ENCODE data around the gene EMILIN2.

Gene EMILIN2

GRCh38 chr18:2879889-2880288 lies 33.1 kb downstream of the EMILIN2 start:
- DNase-seq = no peak

GRCh38 chr18:2880473-2880872 lies 33.7 kb downstream of the EMILIN2 start:
- no peak for DNase-seq

- DNase-seq = peak; percentile 95
Measured at GRCh38 chr18:2881088-2881839, 34.5 kb downstream of the EMILIN2 start.

- DNase-seq = no peak
Measured at GRCh38 chr18:2881840-2882195, 35.0 kb downstream of the EMILIN2 start.

- DNase-seq = no peak
Measured at GRCh38 chr18:2882201-2882600, 35.4 kb downstream of the EMILIN2 start.

- no peak for DNase-seq
Measured at GRCh38 chr18:2883076-2883735, 36.4 kb downstream of the EMILIN2 start.

GRCh38 chr18:2884706-2885285 lies 38.0 kb downstream of the EMILIN2 start:
- DNase-seq = no peak

- no peak for DNase-seq
Measured at GRCh38 chr18:2887470-2887869, 40.7 kb downstream of the EMILIN2 start.

GRCh38 chr18:2889761-2890192 lies 43.0 kb downstream of the EMILIN2 start:
- no peak for DNase-seq

- DNase-seq = no peak
Measured at GRCh38 chr18:2890606-2891005, 43.8 kb downstream of the EMILIN2 start.

- DNase-seq = no peak
Measured at GRCh38 chr18:2891526-2892431, 45.0 kb downstream of the EMILIN2 start.

GRCh38 chr18:2893056-2893455 lies 46.2 kb downstream of the EMILIN2 start:
- DNase-seq = no peak

GRCh38 chr18:2893676-2894075 lies 46.9 kb downstream of the EMILIN2 start:
- DNase-seq = no peak

- no peak for DNase-seq
Measured at GRCh38 chr18:2894131-2894840, 47.5 kb downstream of the EMILIN2 start.

- DNase-seq = no peak
Measured at GRCh38 chr18:2894841-2895370, 48.1 kb downstream of the EMILIN2 start.

GRCh38 chr18:2895391-2895790 lies 48.6 kb downstream of the EMILIN2 start:
- DNase-seq = no peak

- DNase-seq = no peak
Measured at GRCh38 chr18:2896990-2897389, 50.2 kb downstream of the EMILIN2 start.

- DNase-seq = no peak
Measured at GRCh38 chr18:2897448-2898185, 50.8 kb downstream of the EMILIN2 start.

- peak; percentile 59 for DNase-seq
Measured at GRCh38 chr18:2898186-2898640, 51.4 kb downstream of the EMILIN2 start.

GRCh38 chr18:2900684-2901422 lies 54.0 kb downstream of the EMILIN2 start:
- DNase-seq = no peak

Data from fibroblast of skin of right biceps (primary cell).